ENCODE measurements around the gene MPDZ.

GRCh38 chr9:13089666-13090065, 189.8 kb downstream of the MPDZ start:
- TF ChIP-seq YY1 (IDR thresholded peaks at IDR 0.05; ENCODE audit: insufficient read depth, insufficient read length) (no peak), ZNF274 (IDR thresholded peaks at IDR 0.05; ENCODE audit: low read depth, low read length) (no peak)

All from NT2/D1 (cell line).